Neural cell (in vitro differentiated cells): ENCODE measurements around the gene PLXNA2. TPM values are rescaled to one million over a fixed set of nuclear protein-coding genes. Genes with fewer than 3 reads are reported as not detected.

ENCODE experiments used
- H2AFZ ChIP-seq: fragments of 200-600, 300-800 bp; sonication (generic), shearing (Covaris generic); 2 replicates; pipeline ENCODE4 v1.6.0; 2014; ENCODE audit warnings: low read depth, mild to moderate bottlenecking, antibody characterized with exemption, low read length, moderate library complexity
- H3F3A ChIP-seq: fragments of 200-600 bp; shearing (Covaris generic); 2 replicates; pipeline ENCODE4 v1.6.1; 2016; ENCODE audit warnings: mild to moderate bottlenecking, moderate library complexity, mixed read lengths, antibody characterized with exemption, low read length; ENCODE audit not compliant: insufficient read depth, poor library complexity, severe bottlenecking
- H3K27ac ChIP-seq: fragments of 200-600, 300-800 bp; sonication (generic), shearing (Covaris generic); 2 replicates; pipeline ENCODE4 v1.5.1; 2014; ENCODE audit warnings: mild to moderate bottlenecking, low read length, moderate library complexity
- H3K27me3 ChIP-seq: fragments of 300-800, 200-600 bp; sonication (generic), shearing (Covaris generic); 2 replicates; pipeline ENCODE4 v1.6.0; 2014; ENCODE audit warnings: mild to moderate bottlenecking, low read depth, low read length, moderate library complexity; ENCODE audit not compliant: insufficient read depth
- H3K36me3 ChIP-seq: fragments of 300-800, 200-600 bp; sonication (generic), shearing (Covaris generic); 2 replicates; pipeline ENCODE4 v1.5.1; 2014; ENCODE audit warnings: mild to moderate bottlenecking, antibody characterized with exemption, low read length, moderate library complexity; ENCODE audit not compliant: insufficient read depth
- H3K4me2 ChIP-seq: fragments of 300-800, 200-600 bp; sonication (generic), shearing (Covaris generic); 2 replicates; pipeline ENCODE4 v1.6.0; 2014; ENCODE audit warnings: mild to moderate bottlenecking, low read length
- H3K4me3 ChIP-seq: fragments of 300-800, 200-600 bp; sonication (generic), shearing (Covaris generic); 2 replicates; pipeline ENCODE4 v1.5.1; 2014; ENCODE audit warnings: mild to moderate bottlenecking, low read length, moderate library complexity
- H3K79me2 ChIP-seq: fragments of 200-600 bp; shearing (Covaris generic); replicated peaks from 2 replicates; pipeline ENCODE4 v1.6.0; 2014; ENCODE audit warnings: mild to moderate bottlenecking, low read length, moderate library complexity; ENCODE audit not compliant: insufficient read depth
- H3K9ac ChIP-seq: fragments of 300-800, 200-600 bp; sonication (generic), shearing (Covaris generic); 2 replicates; pipeline ENCODE4 v1.6.1; 2016; ENCODE audit warnings: mild to moderate bottlenecking, low read length, mixed read lengths
- H3K9me2 ChIP-seq: fragments of 200-600 bp; shearing (Covaris generic); 2 replicates; pipeline ENCODE4 v1.6.1; 2016; ENCODE audit warnings: mild to moderate bottlenecking, low read length, mixed read lengths; ENCODE audit not compliant: insufficient read depth
- H3K9me3 ChIP-seq: fragments of 200-600, 300-800 bp; sonication (generic), shearing (Covaris generic); 2 replicates; pipeline ENCODE4 v1.6.1; 2016; ENCODE audit warnings: mild to moderate bottlenecking, mixed run types, low read length, moderate library complexity, mixed read lengths
- H4K20me1 ChIP-seq: fragments of 200-600 bp; shearing (Covaris generic); 2 replicates; pipeline ENCODE4 v1.6.1; 2016; ENCODE audit warnings: mild to moderate bottlenecking, mixed run types; ENCODE audit not compliant: insufficient read depth
- CTCF ChIP-seq: fragments of 450-650 bp; IDR thresholded peaks from 2 replicates; pipeline ENCODE4 v1.5.1; 2014; ENCODE audit warnings: antibody characterized with exemption, mild to moderate bottlenecking, moderate library complexity; ENCODE audit not compliant: poor library complexity, severe bottlenecking
- EP300 ChIP-seq: fragments of 450-650 bp; conservative IDR thresholded peaks from 2 replicates; pipeline ENCODE4 v1.6.1; 2014; ENCODE audit warnings: antibody characterized with exemption, mild to moderate bottlenecking, moderate library complexity; ENCODE audit not compliant: poor library complexity, severe bottlenecking
- EZH2 ChIP-seq: fragments of 200-600, 300-800 bp; shearing (Covaris generic), sonication (generic); IDR thresholded peaks from 2 replicates; pipeline ENCODE4 v1.6.1; 2014; ENCODE audit warnings: antibody characterized with exemption, low read length, borderline replicate concordance, mild to moderate bottlenecking; ENCODE audit not compliant: insufficient read depth, poor library complexity, severe bottlenecking
- MXI1 ChIP-seq: fragments of 450-650 bp; conservative IDR thresholded peaks from 2 replicates; pipeline ENCODE4 v1.6.1; 2014; ENCODE audit warnings: antibody characterized with exemption, mild to moderate bottlenecking; ENCODE audit not compliant: poor library complexity, severe bottlenecking
- POLR2AphosphoS5 ChIP-seq: IDR thresholded peaks from 2 replicates; pipeline ENCODE4 v1.6.1; 2012
- RAD21 ChIP-seq: fragments of 450-650 bp; conservative IDR thresholded peaks from 2 replicates; pipeline ENCODE4 v1.6.1; 2014; ENCODE audit warnings: antibody characterized with exemption, mild to moderate bottlenecking, moderate library complexity
- REST ChIP-seq: IDR thresholded peaks from 2 replicates; pipeline ENCODE4 v1.6.1; 2012; ENCODE audit warnings: borderline replicate concordance
- SMC3 ChIP-seq: fragments of 450-650 bp; conservative IDR thresholded peaks from 2 replicates; pipeline ENCODE4 v1.6.1; 2014; ENCODE audit warnings: antibody characterized with exemption, mild to moderate bottlenecking, moderate library complexity; ENCODE audit not compliant: poor library complexity
- TAF1 ChIP-seq: IDR thresholded peaks from 2 replicates; pipeline ENCODE4 v1.6.1; 2012; ENCODE audit warnings: low read depth
- polyA plus RNA-seq: library from polyadenylated mRNA; depleted of rRNA; stranded (reverse); fragments of >200 nt; gene quantifications from 2 replicates; pipeline ENCODE4 v1.2.3, GENCODE V29; 2014

PLXNA2 gene
- polyA plus RNA-seq, 1 donor from 2014 or later, result 30.6 TPM

- H3K4me2 ChIP-seq, result no peak overlapping the region
- no peaks in the 10 kb centered on the region for H3K9me3 ChIP-seq
- no peak overlapping the region for H2AFZ ChIP-seq
- H3F3A ChIP-seq, result no peaks in the 10 kb centered on the region
- no peak for TF ChIP-seq EP300
- TF ChIP-seq EZH2, result no peak
- no peak for TF ChIP-seq POLR2AphosphoS5
- no peak for TF ChIP-seq TAF1
- TF ChIP-seq REST, result no peak
- H3K9ac ChIP-seq, result no peak overlapping the region
- H3K36me3 ChIP-seq, result peaks cover 5% of the 10 kb centered on the region
- no peaks in the 10 kb centered on the region for H3K27me3 ChIP-seq
- no peak overlapping the region for H3K27ac ChIP-seq
- H4K20me1 ChIP-seq, result no peaks in the 10 kb centered on the region
- H3K79me2 ChIP-seq, result no peaks in the 10 kb centered on the region
- H3K9me2 ChIP-seq, result no peaks in the 10 kb centered on the region
- H3K4me3 ChIP-seq, result no peak overlapping the region
Measured at GRCh38 chr1:208045463-208046260, 198.5 kb downstream of the PLXNA2 start.

- H3K9me2 ChIP-seq, result no peaks in the 10 kb centered on the region
- no peaks in the 10 kb centered on the region for H3K9me3 ChIP-seq
- H3K36me3 ChIP-seq, result peaks cover 5% of the 10 kb centered on the region
- no peak overlapping the region for H3K9ac ChIP-seq
- no peak overlapping the region for H3K4me3 ChIP-seq
- H3K79me2 ChIP-seq, result no peaks in the 10 kb centered on the region
- TF ChIP-seq MXI1 (no peak), EZH2 (no peak), REST (no peak), TAF1 (no peak), CTCF (no peak), POLR2AphosphoS5 (no peak), EP300 (no peak), SMC3 (no peak), RAD21 (no peak)
- no peaks in the 10 kb centered on the region for H4K20me1 ChIP-seq
- no peaks in the 10 kb centered on the region for H3F3A ChIP-seq
- H3K27ac ChIP-seq, result no peak overlapping the region
- H3K27me3 ChIP-seq, result no peaks in the 10 kb centered on the region
- H3K4me2 ChIP-seq, result no peak overlapping the region
- no peak overlapping the region for H2AFZ ChIP-seq
Measured at GRCh38 chr1:208044589-208045462, 199.4 kb downstream of the PLXNA2 start.
